Neural cell (in vitro differentiated cells): ENCODE data around the gene COL16A1. TPM values are rescaled to one million over a fixed set of nuclear protein-coding genes. Genes with fewer than 3 reads are reported as not detected.

Source experiments
- H2AFZ ChIP-seq: fragments of 200-600, 300-800 bp; sonication (generic), shearing (Covaris generic); 2 replicates; pipeline ENCODE4 v1.6.0; 2014; ENCODE audit warnings: low read depth, mild to moderate bottlenecking, antibody characterized with exemption, low read length, moderate library complexity
- H3F3A ChIP-seq: fragments of 200-600 bp; shearing (Covaris generic); 2 replicates; pipeline ENCODE4 v1.6.1; 2016; ENCODE audit warnings: mild to moderate bottlenecking, moderate library complexity, mixed read lengths, antibody characterized with exemption, low read length; ENCODE audit not compliant: insufficient read depth, poor library complexity, severe bottlenecking
- H3K27ac ChIP-seq: fragments of 200-600, 300-800 bp; sonication (generic), shearing (Covaris generic); 2 replicates; pipeline ENCODE4 v1.5.1; 2014; ENCODE audit warnings: mild to moderate bottlenecking, low read length, moderate library complexity
- H3K27me3 ChIP-seq: fragments of 300-800, 200-600 bp; sonication (generic), shearing (Covaris generic); 2 replicates; pipeline ENCODE4 v1.6.0; 2014; ENCODE audit warnings: mild to moderate bottlenecking, low read depth, low read length, moderate library complexity; ENCODE audit not compliant: insufficient read depth
- H3K36me3 ChIP-seq: fragments of 300-800, 200-600 bp; sonication (generic), shearing (Covaris generic); 2 replicates; pipeline ENCODE4 v1.5.1; 2014; ENCODE audit warnings: mild to moderate bottlenecking, antibody characterized with exemption, low read length, moderate library complexity; ENCODE audit not compliant: insufficient read depth
- H3K4me2 ChIP-seq: fragments of 300-800, 200-600 bp; sonication (generic), shearing (Covaris generic); 2 replicates; pipeline ENCODE4 v1.6.0; 2014; ENCODE audit warnings: mild to moderate bottlenecking, low read length
- H3K4me3 ChIP-seq: fragments of 300-800, 200-600 bp; sonication (generic), shearing (Covaris generic); 2 replicates; pipeline ENCODE4 v1.5.1; 2014; ENCODE audit warnings: mild to moderate bottlenecking, low read length, moderate library complexity
- H3K79me2 ChIP-seq: fragments of 200-600 bp; shearing (Covaris generic); replicated peaks from 2 replicates; pipeline ENCODE4 v1.6.0; 2014; ENCODE audit warnings: mild to moderate bottlenecking, low read length, moderate library complexity; ENCODE audit not compliant: insufficient read depth
- H3K9ac ChIP-seq: fragments of 300-800, 200-600 bp; sonication (generic), shearing (Covaris generic); 2 replicates; pipeline ENCODE4 v1.6.1; 2016; ENCODE audit warnings: mild to moderate bottlenecking, low read length, mixed read lengths
- H3K9me2 ChIP-seq: fragments of 200-600 bp; shearing (Covaris generic); 2 replicates; pipeline ENCODE4 v1.6.1; 2016; ENCODE audit warnings: mild to moderate bottlenecking, low read length, mixed read lengths; ENCODE audit not compliant: insufficient read depth
- H3K9me3 ChIP-seq: fragments of 200-600, 300-800 bp; sonication (generic), shearing (Covaris generic); 2 replicates; pipeline ENCODE4 v1.6.1; 2016; ENCODE audit warnings: mild to moderate bottlenecking, mixed run types, low read length, moderate library complexity, mixed read lengths
- H4K20me1 ChIP-seq: fragments of 200-600 bp; shearing (Covaris generic); 2 replicates; pipeline ENCODE4 v1.6.1; 2016; ENCODE audit warnings: mild to moderate bottlenecking, mixed run types; ENCODE audit not compliant: insufficient read depth
- CTCF ChIP-seq: fragments of 450-650 bp; IDR thresholded peaks from 2 replicates; pipeline ENCODE4 v1.5.1; 2014; ENCODE audit warnings: antibody characterized with exemption, mild to moderate bottlenecking, moderate library complexity; ENCODE audit not compliant: poor library complexity, severe bottlenecking
- EP300 ChIP-seq: fragments of 450-650 bp; conservative IDR thresholded peaks from 2 replicates; pipeline ENCODE4 v1.6.1; 2014; ENCODE audit warnings: antibody characterized with exemption, mild to moderate bottlenecking, moderate library complexity; ENCODE audit not compliant: poor library complexity, severe bottlenecking
- EZH2 ChIP-seq: fragments of 200-600, 300-800 bp; shearing (Covaris generic), sonication (generic); IDR thresholded peaks from 2 replicates; pipeline ENCODE4 v1.6.1; 2014; ENCODE audit warnings: antibody characterized with exemption, low read length, borderline replicate concordance, mild to moderate bottlenecking; ENCODE audit not compliant: insufficient read depth, poor library complexity, severe bottlenecking
- MXI1 ChIP-seq: fragments of 450-650 bp; conservative IDR thresholded peaks from 2 replicates; pipeline ENCODE4 v1.6.1; 2014; ENCODE audit warnings: antibody characterized with exemption, mild to moderate bottlenecking; ENCODE audit not compliant: poor library complexity, severe bottlenecking
- POLR2AphosphoS5 ChIP-seq: IDR thresholded peaks from 2 replicates; pipeline ENCODE4 v1.6.1; 2012
- RAD21 ChIP-seq: fragments of 450-650 bp; conservative IDR thresholded peaks from 2 replicates; pipeline ENCODE4 v1.6.1; 2014; ENCODE audit warnings: antibody characterized with exemption, mild to moderate bottlenecking, moderate library complexity
- REST ChIP-seq: IDR thresholded peaks from 2 replicates; pipeline ENCODE4 v1.6.1; 2012; ENCODE audit warnings: borderline replicate concordance
- SMC3 ChIP-seq: fragments of 450-650 bp; conservative IDR thresholded peaks from 2 replicates; pipeline ENCODE4 v1.6.1; 2014; ENCODE audit warnings: antibody characterized with exemption, mild to moderate bottlenecking, moderate library complexity; ENCODE audit not compliant: poor library complexity
- TAF1 ChIP-seq: IDR thresholded peaks from 2 replicates; pipeline ENCODE4 v1.6.1; 2012; ENCODE audit warnings: low read depth
- polyA plus RNA-seq: library from polyadenylated mRNA; depleted of rRNA; stranded (reverse); fragments of >200 nt; gene quantifications from 2 replicates; pipeline ENCODE4 v1.2.3, GENCODE V29; 2014

The COL16A1 gene
- polyA plus RNA-seq, 1 donor from 2014 or later: 3.4 TPM

GRCh38 chr1:31736675-31737074 is 32.9 kb upstream of the COL16A1 start:
- no peak overlapping the region for H2AFZ ChIP-seq
- TF ChIP-seq RAD21 (no peak), CTCF (no peak), EP300 (no peak), EZH2 (no peak), TAF1 (no peak), MXI1 (no peak), POLR2AphosphoS5 (no peak), REST (no peak)
- no peaks in the 10 kb centered on the region for H3K9me3 ChIP-seq
- no peaks in the 10 kb centered on the region for H3K79me2 ChIP-seq
- H3K9ac ChIP-seq: no peak overlapping the region
- no peak overlapping the region for H3K27ac ChIP-seq
- no peaks in the 10 kb centered on the region for H3K36me3 ChIP-seq
- no peak overlapping the region for H3K4me3 ChIP-seq
- no peaks in the 10 kb centered on the region for H4K20me1 ChIP-seq
- H3K9me2 ChIP-seq: no peaks in the 10 kb centered on the region
- no peaks in the 10 kb centered on the region for H3F3A ChIP-seq
- no peaks in the 10 kb centered on the region for H3K27me3 ChIP-seq
- H3K4me2 ChIP-seq: no peak overlapping the region

DNA sequence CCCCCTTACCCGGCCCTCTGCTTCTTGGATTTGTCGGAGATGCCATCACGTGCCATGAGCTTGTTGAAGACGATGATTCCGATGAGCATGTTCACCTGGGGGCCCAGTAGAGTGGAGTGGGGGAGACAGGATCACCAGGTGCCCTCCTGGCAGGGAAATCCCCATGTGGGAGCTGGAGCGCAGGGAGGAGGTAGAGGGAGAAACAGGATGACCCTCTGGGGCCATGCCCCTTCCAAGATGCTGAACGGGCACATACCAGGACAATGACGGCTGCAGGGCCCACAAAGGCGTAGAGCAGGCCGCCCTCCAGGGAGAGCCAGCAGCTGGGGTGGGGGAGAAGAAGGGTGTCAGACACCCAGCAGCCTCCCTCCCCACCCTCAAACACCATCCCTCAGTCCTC is 31.8 kb upstream of the COL16A1 start:
- Histone ChIP-seq H3K27ac (no peak overlapping the region), H2AFZ (no peak overlapping the region), H4K20me1 (no peaks in the 10 kb centered on the region), H3F3A (no peaks in the 10 kb centered on the region), H3K4me2 (no peak overlapping the region), H3K79me2 (no peaks in the 10 kb centered on the region), H3K9me3 (no peaks in the 10 kb centered on the region), H3K27me3 (no peaks in the 10 kb centered on the region), H3K4me3 (no peak overlapping the region), H3K36me3 (no peaks in the 10 kb centered on the region), H3K9me2 (no peaks in the 10 kb centered on the region), H3K9ac (no peak overlapping the region)
- TF ChIP-seq REST (no peak), SMC3 (no peak), POLR2AphosphoS5 (no peak), EZH2 (no peak), EP300 (no peak), MXI1 (no peak), RAD21 (no peak), TAF1 (no peak), CTCF (no peak)
